HG02840 (cell line): ENCODE data around the gene MSMP.

Source experiments
- ATAC-seq: cut with Tn5 transposase; IDR thresholded peaks from one replicate; pipeline ENCODE4 v1.9.1; 2021; ENCODE audit warnings: mild to moderate bottlenecking, moderate library complexity, moderate number of reproducible peaks; ENCODE audit not compliant: unreplicated experiment, low FRiP score

The MSMP gene

DNA sequence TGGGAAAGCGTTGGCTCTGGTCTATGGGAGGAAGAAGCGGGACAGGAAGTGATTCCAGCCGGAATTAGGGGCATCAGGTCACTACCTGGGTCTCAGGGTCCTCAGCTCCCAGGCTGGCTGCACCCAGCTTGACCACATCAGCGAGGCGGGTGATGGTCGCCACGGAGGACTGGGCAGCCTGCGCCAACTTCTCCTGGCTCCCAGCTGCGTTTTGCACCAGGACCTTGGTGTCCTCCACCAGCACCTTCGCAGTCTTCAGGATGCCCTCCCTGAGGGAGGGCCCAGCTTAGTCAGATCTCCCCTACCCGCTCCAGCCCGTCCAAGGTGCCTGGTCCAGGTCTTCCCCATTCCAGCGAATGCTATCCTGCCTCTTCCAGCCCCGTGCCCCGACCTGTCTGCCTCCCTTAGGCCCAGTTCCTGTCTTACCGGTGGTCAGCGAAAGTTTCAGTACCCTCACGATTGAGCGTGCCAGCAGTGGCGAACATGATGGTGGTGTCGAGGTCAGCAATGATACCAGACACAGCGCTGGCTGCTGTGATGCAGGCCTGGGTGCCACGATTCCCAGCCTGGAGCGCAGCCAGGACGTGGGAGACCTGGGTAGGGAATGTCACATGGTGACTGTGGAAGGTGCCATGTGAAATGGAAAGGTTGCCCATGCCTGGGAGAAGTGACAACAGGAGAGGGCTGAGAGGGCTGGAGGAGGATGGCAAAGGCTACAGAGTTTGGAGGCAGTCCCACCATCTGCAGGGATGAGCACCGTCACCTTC is 50.0 kb downstream of the MSMP start:
- ATAC-seq = no peak
